T follicular helper cell (primary cell): ENCODE results near the gene MLN.

Experiments
- DNase-seq: peaks from one replicate; pipeline ENCODE4 v3.0.0-alpha.2; 2020; ENCODE audit warnings: low read depth
- total RNA-seq, 2 experiments: gene quantifications; one replicate each; lab custom pipeline; 2026; lab: John Stamatoyannopoulos, UW

Gene MLN, protein sequence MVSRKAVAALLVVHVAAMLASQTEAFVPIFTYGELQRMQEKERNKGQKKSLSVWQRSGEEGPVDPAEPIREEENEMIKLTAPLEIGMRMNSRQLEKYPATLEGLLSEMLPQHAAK
- total RNA-seq: 0 reads per million in 2 experiments

DNA sequence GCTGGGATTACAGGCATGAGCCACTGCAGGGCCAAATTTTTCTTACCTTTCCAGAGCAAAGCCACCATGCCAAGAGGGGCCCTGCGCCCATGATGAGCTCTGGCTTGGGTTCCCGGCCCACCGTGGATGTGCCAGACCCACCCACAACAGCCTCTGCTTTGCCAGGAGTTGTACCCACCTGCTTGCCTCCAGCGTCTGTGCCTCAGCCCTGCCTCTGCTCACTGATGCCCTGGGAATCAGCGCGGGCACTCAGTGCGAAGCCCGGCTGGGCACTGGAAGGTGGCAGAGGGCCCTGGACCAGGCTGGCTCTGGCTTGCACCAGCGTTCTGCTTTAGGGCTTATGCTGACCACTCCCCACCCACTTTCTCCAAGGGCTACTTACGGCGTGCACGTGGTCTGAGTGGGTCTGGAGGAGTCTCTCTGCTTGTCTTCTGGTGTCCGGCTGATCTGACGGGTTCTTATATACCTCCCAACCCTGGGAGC lies at the start of gene MLN:
MLN (minus strand) TSS at position 433 of the 483 bp plus-strand sequence. CDS start 2,840 bp downstream, outside the sequence.
- no peak for DNase-seq

DNA sequence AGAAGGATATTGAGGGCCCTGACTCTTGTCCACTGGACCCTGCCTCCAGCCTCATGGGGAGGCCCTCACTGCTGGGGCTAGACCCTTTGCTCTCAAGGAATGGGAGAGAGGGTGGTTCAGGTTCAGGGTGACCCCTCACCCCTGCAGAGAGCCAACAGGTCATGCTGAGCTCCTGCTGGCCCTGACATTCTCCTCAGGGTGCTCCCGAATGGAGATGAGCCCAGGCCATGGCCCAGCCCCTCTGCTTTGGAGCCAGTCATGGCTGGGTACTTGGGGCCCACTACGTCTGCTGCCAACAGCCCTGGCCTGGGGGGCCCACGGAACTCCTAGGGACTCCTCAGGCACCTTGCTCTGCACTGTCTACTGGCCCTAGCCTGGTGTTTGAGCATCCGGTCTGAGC lies 49.2 kb upstream of the MLN start:
- no peak for DNase-seq

DNA sequence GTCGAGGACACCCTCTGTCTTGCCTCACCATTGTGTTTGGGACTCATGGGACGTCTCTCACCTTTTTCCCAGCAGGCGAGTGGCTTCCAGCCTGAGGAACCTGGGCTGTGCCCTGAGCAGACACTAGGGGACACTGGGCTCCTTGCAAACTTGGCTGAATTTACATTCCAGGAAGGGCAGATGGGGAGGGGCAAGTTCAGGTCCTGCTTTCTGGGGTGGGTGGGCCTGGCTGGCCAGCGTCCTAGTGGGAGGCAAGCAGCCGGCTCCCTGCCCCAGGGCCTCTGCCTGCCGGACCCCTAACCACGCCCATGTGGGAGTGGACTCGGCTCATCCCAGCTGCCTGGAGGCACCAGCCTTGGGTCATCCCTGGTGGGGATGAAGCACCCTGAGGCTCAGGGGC lies 48.2 kb upstream of the MLN start:
- DNase-seq: no peak

DNA sequence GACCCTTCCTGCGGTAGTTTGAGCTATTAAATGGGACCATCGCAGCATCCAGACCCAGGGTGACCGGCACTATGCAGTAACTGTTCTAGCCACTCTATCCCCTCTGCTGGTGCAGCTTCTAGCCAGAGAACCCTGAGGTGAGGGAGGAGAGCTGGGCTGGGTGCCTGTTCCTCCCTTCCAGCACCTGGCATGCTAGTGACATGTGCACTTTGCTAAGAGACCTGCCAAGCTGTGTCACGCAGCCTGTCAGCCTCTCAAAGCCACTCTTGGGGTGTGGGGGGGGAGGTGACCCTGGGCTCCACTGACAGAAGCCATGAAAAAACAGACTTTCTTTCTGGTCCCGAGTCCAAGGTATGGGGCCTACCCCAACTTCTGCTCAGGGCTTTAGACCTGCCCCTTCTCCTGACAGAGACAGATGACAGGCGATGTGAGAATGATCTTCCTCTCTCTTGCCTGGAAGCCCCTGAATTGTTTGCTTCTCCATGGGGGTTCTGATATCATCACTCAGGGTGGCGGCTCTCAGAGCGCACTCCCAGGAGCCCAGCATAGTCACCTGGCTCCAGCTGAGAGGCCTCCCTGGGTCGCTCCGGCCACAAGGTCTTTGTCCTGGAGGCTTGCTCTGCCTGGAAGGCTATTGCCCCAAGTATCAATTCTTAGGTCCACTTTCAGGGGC lies 47.2 kb upstream of the MLN start:
- DNase-seq: no peak

DNA sequence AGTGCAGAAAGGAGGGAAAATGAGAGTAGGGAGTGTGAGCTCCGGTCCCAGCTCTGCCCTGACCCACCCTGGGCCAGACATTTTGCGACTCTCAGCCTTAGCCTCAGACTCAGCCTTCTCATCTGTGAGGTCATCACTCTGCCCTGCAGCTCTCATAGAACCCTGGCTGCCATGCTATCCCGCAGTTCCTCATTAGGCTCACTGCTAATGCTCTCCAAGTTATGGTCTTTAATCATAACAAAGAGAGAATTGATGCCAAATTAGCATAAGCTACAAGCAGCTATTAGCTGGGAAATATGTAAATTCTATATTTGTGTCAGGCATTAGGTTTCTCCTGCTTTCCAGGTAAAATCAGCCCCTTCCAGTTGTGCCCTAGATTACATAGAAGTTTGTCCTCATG lies 46.5 kb upstream of the MLN start:
- DNase-seq: no peak

DNA sequence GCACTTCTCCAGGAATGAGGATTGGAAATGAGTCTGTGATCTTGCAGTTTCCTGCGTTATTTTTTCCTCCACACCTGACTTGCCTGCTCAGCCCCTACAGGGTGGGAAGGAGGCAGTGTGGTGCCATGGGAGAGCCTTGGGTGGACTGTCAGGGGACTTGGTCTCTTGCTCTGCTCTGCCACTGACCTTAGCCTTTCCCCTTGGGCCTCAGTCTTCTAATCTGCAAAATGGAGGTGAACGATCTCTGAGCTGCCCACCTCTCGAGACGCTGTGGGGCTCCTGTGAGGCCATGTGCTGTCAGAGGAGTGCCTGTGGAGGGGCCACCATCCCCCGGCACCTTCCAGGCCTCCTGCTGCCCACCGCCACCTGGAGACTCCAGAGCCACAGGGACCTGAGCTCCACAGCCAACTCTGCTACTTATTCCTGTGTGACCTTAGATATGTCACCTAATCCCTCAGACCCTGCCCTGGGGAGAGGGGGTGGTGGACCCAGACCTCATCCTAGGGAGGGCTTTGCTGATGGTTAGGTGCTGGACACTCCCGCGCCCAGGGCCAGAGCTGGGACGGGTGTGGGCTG lies 45.8 kb upstream of the MLN start:
- DNase-seq: no peak

DNA sequence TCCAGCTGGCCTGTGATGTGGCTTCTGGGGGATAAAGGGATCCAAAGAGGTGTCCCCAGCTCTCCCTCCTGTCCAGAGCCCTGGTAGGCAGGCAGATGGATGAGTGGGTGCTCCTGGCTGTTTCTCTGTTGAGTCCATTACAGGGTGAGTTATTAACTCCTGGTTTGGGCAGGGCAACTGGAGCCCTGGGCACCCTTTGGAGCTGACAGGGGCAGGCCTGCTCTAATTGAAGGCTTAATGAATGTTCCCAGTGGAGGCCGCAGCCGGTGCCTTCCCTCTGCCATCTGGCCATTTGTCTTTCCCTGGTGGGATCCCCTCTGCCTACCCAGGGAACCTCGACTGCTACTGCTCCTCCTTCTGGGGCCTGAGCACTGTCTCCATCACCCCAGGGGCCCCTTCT lies 44.7 kb upstream of the MLN start:
- no peak for DNase-seq

DNA sequence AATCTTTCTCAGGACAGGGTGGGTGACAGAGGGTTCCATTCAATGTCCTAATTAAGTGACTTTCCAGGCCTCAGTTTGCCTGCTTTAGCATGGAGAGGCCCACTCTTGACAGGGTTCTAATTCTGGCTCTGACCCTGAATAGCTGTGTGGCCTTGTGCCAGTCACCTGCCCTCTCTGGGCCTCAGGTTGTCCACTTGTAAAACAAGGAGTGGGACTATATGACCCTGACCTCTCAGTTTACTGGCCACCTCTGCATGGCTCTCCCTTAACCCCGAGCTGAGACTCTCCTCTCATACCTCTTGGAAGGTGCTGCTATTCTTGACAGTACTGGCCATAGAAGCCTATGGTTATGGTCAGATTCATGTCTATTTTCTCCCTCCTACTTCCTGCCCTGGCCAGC lies 44.1 kb upstream of the MLN start:
- DNase-seq: no peak

DNA sequence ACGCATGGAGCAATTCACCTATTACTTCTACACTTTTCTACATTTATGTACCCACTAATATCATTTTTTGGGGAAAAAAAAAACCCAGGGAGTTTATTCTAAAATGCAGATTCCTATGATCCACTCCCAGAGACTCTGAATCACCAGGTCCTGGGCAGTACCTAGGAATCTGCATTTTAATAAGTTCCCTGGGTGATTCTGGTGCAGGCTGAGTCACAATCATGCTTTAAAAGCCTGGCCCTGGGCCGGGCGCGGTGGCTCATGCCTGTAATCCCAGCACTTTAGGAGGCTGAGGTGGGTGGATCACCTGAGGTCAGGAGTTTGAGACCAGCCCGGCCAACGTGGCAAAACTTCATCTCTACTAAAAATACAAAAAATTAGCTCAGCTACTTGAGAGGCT lies 43.3 kb upstream of the MLN start:
- no peak for DNase-seq

DNA sequence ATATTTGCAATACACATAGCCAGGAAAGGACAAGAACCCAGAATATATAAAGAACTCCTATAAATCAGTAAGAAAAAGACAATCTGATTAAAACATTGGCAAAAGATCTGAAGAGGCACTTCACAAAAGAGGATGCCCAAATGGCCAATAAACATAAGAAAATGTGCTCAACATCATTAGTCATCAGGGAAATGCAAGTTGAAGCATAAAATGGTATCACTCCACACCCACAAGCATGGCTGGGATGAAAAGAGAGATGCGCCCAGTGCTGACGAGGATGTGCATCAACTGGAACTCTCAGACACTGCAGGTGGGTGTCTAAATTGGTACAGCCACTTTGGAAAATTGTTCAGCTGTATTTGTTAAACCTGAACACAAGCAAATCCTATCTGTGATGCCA lies 42.4 kb upstream of the MLN start:
- no peak for DNase-seq

DNA sequence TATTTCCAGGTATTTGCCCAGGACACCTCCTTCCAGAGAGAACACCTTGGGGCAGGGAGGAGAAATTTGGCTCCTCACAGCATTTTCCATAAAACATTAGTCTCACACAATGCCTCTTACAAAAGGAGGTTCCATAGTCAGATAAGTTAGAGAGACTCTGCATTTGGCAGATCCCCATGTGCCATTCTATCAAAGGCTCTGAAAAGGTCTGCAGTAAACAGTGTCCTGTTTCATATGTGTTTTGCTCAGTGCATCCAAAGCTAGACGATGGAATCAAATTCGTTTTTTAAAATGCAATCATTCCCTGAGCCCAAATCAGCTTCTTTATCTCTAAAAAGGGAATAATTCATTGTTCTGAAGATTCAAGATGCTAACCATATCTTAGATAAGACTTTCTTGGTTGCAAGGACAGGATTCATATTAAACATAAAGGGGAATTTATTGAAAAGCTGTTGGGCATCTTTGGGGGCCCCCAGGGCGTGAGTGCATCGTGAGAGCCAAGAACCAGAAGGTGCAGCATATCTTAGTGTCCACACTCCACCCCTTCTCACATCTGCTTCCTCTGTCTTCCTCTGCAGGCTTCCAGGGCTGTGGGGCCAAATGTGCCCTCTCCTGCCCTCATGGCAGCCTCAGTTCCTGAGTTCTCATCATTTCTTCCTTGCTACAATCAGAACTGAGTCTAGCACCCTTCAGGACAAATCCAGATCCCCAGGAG lies 41.4 kb upstream of the MLN start:
- no peak for DNase-seq

DNA sequence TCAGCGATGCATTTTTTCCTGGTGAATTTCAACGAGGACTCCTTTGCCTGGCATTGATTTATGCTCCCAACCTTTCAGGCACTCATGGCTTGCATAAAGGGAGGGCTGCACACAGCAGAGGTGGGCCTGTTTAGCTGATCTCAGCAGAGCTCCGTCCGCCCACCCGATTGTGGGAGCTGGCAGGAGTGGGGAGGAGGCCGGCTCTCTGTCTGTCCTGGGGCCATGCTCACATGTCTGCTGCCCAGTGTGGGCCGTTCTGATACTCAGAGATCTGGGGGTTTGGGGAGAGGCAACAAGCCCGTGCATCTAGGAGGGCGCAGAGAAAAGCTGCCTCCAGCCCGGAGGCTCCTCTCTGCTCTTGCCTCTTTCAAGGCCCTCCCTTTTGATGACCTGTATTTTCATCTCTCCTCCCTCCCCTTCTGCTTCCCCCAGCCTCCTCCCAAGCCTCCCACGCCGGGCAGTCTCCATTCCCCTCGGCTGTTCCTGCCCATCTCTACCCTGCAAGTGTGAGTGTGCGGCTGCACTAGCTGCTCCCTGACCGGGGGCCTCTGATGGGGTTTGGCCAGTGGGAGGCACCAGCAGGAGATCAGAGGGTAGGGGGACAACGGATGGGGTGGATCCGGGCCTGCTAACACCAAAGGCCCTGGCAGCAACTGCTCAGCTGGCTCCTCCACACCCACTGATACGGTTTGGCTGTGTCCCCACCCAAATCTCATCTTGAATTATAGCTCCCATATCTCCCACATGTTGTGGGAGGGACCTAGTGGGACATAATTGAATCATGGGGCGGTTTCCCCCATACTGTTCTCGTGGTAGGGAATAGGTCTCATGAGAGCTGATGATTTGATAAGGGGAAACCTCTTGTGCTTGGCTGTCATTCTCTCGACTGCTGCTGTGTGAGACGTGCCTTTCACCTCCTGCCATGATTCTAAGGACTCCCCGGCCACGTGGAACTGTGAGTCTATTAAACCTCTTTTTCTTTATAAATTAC lies 39.6 kb upstream of the MLN start:
- no peak for DNase-seq

DNA sequence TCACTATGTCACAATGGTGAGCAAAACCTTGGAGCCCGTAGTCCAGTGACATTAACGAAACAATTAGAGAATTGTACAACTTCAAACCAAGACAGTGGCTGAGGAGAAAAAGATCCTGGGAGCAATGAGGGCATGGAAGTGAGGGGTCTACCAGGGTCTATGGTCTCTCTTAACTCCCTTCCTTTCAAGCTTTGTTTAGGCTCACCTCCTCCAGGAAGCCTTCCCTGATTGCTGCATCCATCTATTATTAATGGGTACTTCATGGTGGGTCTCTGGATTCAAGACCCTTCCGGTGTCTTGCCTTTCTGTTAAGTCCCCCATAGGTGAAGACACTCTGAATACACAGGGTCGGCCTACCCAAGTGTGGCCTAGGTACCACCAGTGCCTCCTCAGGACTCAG lies 38.1 kb upstream of the MLN start:
- DNase-seq: no peak

DNA sequence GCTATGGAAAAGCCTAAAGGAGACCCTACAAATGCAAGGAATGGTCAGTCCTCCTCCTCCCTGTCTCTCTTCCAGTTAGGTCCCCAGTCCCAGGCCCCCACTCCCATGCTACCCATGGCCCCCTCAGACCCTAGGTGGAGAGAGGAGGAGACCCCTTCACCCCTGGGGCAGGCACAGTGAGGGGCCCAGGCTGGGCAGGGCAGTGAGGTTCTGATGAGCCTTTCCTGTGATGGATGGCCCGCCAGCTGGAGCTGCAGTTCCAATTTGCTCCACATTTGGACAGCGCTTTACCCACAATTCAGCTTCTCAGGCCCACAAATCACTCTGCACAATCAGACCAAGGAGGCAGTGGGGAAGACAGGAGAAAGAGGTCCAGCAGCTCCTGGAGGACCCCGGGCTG lies 37.3 kb upstream of the MLN start:
- DNase-seq: no peak

DNA sequence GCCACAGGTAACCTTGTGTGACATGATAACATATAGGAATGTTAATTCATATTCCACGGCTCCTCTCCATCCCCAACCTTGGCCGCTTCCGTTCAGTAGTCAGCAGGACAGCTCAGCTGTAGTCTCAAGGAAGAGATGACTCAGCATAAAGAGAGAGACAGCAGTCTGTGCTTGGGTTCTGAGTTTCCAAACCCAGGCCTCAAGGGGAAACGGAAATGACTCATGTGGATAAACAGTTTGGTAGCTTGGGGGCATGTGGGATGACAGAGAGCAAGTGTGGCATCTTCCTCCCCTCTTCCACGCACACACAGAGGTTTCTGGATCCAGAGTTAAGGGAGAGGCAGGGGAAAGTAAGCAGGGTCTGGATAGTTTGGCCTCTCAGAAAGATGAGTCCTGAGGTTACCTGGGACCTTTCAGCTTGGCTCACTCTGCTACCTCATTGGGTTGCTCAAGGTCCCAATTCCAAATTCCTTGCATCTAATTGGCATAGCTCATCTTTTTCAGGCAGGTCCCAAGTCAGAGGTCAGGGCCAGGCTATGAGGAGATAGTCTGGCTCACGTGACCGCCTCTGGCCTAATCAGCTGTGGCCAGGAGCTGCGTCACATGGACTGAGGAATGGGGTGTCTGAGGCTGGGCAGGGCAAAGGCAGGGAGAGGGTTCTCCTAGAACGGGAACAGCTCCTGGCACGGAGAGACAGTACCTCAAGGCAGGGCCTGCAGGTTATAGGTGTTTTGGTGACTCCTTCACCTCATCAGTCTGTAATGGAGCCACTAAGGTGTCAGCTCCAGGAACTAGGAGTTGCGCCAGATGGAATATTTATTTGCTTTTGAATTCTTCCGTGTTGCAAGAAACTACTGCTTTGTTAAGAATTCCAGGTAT lies 36.5 kb upstream of the MLN start:
- no peak for DNase-seq

DNA sequence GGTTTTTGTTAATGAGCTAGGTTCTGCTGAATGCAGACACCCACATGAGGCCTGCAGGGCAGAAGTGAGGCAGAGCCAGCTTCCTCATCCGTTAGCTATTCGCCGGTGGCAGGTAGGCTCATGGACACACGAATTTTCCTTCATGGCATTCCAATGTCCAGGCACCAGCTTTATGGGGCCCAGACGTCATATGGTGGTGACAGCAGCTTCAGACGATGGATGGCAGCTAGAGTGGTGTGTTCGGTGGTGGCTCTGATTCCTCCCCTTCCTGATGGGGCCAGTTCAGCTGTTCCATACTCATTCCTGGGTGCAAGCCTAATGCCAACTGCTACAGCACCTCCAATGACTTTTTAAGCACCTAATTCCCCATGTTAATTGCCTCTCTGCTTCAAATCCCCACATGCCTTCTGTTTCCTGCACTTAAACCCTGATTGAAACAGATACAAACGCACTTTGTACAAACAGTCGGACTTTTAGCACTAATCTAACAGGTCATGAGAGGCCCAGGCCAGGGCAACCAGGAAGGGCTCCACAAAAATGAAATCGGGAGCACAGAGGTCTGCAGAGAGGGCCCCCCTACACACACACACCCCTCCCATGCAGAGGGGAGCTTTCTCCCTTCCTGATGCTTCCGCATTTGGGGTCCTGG lies 35.7 kb upstream of the MLN start:
- DNase-seq: no peak

DNA sequence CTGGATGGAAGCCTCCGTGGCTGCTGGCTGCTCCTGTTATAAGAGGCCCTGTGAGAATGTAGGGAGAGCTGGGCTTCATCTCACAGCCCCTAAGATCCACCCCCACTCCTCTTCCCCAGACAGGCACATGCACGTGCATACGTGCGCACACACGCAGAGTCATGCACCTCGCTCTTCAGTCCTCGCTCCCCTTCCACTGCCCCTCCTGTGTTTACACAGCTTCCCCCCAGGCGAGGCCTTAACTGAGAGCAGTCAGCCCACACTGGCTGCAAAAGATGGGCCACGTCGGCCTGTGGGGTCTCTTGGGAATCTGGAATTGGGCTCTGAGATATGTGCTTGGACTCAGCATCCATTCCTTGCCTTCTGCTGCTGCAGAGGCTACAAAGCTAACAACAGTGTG lies 35.2 kb upstream of the MLN start:
- DNase-seq: no peak

DNA sequence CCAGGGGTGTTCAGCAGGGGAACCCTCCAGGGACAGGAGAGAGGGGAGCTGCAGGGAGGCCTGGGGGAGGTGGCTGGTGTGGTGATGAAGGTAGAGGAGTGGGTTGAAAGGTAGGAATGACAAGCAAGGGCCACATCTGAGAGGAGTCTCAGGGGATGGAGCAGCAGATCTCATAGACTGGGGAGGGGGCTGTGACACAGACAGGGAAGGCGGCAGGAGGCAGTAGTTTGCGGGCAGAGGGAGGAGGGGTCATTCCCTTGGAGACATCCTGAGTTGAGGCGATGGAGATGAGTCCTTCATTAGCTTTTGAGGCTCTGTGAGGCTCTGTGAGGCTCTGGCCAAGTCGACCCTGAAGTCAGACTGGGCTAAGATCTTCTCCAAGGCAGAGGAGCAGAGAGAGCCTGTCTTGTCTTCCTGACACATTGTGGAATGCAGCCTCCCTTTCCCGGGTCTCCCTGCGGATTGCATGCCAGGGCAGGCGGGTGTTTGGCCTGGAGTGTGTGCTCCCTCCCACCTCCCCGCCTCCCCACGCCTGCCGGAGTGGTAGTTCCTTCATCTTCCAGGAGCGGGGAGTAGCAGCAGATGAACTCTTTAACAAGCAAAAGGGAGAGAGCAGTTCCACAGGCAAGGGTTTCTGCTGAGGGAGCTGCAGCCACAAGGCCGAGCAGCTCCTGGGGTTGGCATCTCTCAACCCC lies 34.3 kb upstream of the MLN start:
- DNase-seq: no peak

DNA sequence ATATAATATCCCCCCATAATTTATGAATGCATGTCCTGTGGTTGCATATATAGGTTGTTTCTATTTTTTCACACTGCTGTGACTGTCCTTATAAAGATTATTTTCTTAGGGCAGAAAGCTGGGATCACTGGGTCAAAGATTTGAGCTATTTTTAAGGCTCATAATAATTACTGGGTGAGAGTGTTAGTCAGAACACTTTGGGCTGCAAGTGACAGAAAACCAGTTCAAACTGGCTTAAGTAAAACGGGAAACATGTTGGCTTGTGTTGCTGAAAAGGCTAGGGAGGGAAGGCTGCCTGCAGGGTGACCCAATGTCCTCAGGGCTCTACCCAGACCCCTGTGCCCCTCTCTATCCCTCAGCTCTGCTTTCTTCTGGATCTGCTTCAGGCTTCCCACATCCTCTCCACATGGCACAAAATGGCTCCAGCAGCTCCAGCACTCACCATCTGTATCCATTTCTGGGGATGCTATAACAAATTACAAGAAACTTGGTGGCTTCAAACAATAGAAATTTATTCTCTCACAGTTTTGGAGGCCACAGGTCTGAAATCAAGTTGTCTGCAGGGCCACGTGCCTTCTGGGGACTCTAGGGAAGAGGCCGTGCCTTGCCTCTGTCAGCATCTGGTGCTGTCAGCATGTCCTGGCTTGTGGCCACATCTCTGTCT lies 33.1 kb upstream of the MLN start:
- no peak for DNase-seq
